Liver (tissue), 9 donors: Measurements from ENCODE around the gene TM9SF3. TPM values are rescaled to one million over a fixed set of nuclear protein-coding genes. Genes with fewer than 3 reads are reported as not detected.

Source experiments
- DNase-seq: peaks from one replicate; pipeline ENCODE4 v3.0.0-alpha.2; 2017; ENCODE audit warnings: low spot score
- H3K27ac ChIP-seq, 2 donors: one replicate each; pipeline ENCODE4 v1.7.0; 2013; ENCODE audit warnings: inconsistent platforms in 2 of 2, low read length in 2 of 2, control low read depth in 1 of 2, low read depth in 1 of 2, mild to moderate bottlenecking in 1 of 2
- H3K27me3 ChIP-seq, 4 donors: one replicate each; pipeline versions ENCODE4 v1.6.1 to v1.7.0; 2013; ENCODE audit warnings: low read length in 3 of 4, inconsistent platforms in 1 of 4, mild to moderate bottlenecking in 1 of 4, moderate library complexity in 1 of 4; ENCODE audit not compliant: control insufficient read depth in 4 of 4, insufficient read depth in 4 of 4
- H3K36me3 ChIP-seq, 4 donors: one replicate each; pipeline versions ENCODE4 v1.6.1 to v1.7.0; 2013; ENCODE audit warnings: low read length in 3 of 4, mild to moderate bottlenecking in 3 of 4, low read depth in 1 of 4, moderate library complexity in 1 of 4; ENCODE audit not compliant: control insufficient read depth in 4 of 4, insufficient read depth in 3 of 4
- H3K4me1 ChIP-seq, 4 donors: one replicate each; pipeline versions ENCODE4 v1.6.1 to v1.7.0; 2013; ENCODE audit warnings: low read length in 3 of 4, mild to moderate bottlenecking in 3 of 4, moderate library complexity in 1 of 4; ENCODE audit not compliant: control insufficient read depth in 4 of 4, insufficient read depth in 4 of 4
- H3K4me3 ChIP-seq, 3 donors: one replicate each; pipeline versions ENCODE4 v1.6.1 to v1.7.0; 2013; ENCODE audit warnings: low read length in 3 of 3, control low read depth in 1 of 3, low read depth in 1 of 3, mild to moderate bottlenecking in 1 of 3
- H3K9ac ChIP-seq, 2 donors: one replicate each; pipeline ENCODE4 v1.7.0; 2013; ENCODE audit warnings: low read length in 2 of 2, mild to moderate bottlenecking in 2 of 2, moderate library complexity in 2 of 2, control low read depth in 1 of 2, low read depth in 1 of 2
- H3K9me3 ChIP-seq, 4 donors: one replicate each; pipeline versions ENCODE4 v1.6.1 to v1.7.0; 2013; ENCODE audit warnings: low read length in 3 of 4; ENCODE audit not compliant: control insufficient read depth in 4 of 4
- CTCF ChIP-seq: fragments of 150-350 bp; IDR thresholded peaks from 2 replicates; pipeline ENCODE4 v1.5.1; 2017; ENCODE audit warnings: improper control_type of control experiment, low read depth, low read length; ENCODE audit not compliant: missing input control
- EGR1 ChIP-seq, 2 donors: IDR thresholded peaks; 2 replicates each; pipeline ENCODE4 v1.6.1; 2016 to 2018; ENCODE audit warnings: antibody characterized with exemption in 2 of 2, low read depth in 2 of 2
- FOXA1 ChIP-seq: IDR thresholded peaks from 2 replicates; pipeline ENCODE4 v1.6.1; 2016; ENCODE audit warnings: antibody characterized with exemption
- FOXA2 ChIP-seq: IDR thresholded peaks from 2 replicates; pipeline ENCODE4 v1.6.1; 2016; ENCODE audit warnings: antibody characterized with exemption
- GABPA ChIP-seq, 2 donors: IDR thresholded peaks in 1 of 2; conservative IDR thresholded peaks in 1 of 2; 2 replicates each; pipeline ENCODE4 v1.6.1; 2016; ENCODE audit warnings: antibody characterized with exemption in 2 of 2, mild to moderate bottlenecking in 1 of 2, moderate library complexity in 1 of 2
- HNF4A ChIP-seq, 2 donors: conservative IDR thresholded peaks; 2 replicates each; pipeline ENCODE4 v1.6.1; 2016; ENCODE audit warnings: antibody characterized with exemption in 2 of 2, mild to moderate bottlenecking in 2 of 2
- HNF4G ChIP-seq: IDR thresholded peaks from 2 replicates; pipeline ENCODE4 v1.6.1; 2016; ENCODE audit warnings: antibody characterized with exemption
- NR2F2 ChIP-seq: IDR thresholded peaks from 2 replicates; pipeline ENCODE4 v1.6.1; 2016; ENCODE audit warnings: antibody characterized with exemption
- RAD21 ChIP-seq, 2 donors: IDR thresholded peaks; 2 replicates each; pipeline ENCODE4 v1.6.1; 2016; ENCODE audit warnings: antibody characterized with exemption in 2 of 2, mild to moderate bottlenecking in 2 of 2
- REST ChIP-seq: IDR thresholded peaks from 2 replicates; pipeline ENCODE4 v1.6.1; 2016; ENCODE audit warnings: antibody characterized with exemption, mild to moderate bottlenecking
- RXRA ChIP-seq, 2 donors: IDR thresholded peaks; 2 replicates each; pipeline ENCODE4 v1.6.1; 2017 to 2018; ENCODE audit warnings: antibody characterized with exemption in 2 of 2, mild to moderate bottlenecking in 1 of 2
- SP1 ChIP-seq: IDR thresholded peaks from 2 replicates; pipeline ENCODE4 v1.6.1; 2018; ENCODE audit warnings: antibody characterized with exemption, mild to moderate bottlenecking
- TAF1 ChIP-seq: conservative IDR thresholded peaks from 2 replicates; pipeline ENCODE4 v1.6.1; 2016; ENCODE audit warnings: antibody characterized with exemption, mild to moderate bottlenecking
- YY1 ChIP-seq: IDR thresholded peaks from 2 replicates; pipeline ENCODE4 v1.6.1; 2016; ENCODE audit warnings: antibody characterized with exemption, mild to moderate bottlenecking
- ZBTB33 ChIP-seq: IDR thresholded peaks from 2 replicates; pipeline ENCODE4 v1.6.1; 2016; ENCODE audit warnings: antibody characterized with exemption
- WGBS: extraction: QIAGEN DNeasy Blood & Tissue Kit; methylation state at CpG from one replicate; pipeline ENCODE4 v1.1.7; 2013; 5-methylcytosine and 5-hydroxymethylcytosine counted together
- polyA plus RNA-seq, 2 donors: library from polyadenylated mRNA; stranded (reverse) in 1 of 2; unstranded in 1 of 2; fragments of 200-250 nt in 1 of 2; fragments of >200 nt in 1 of 2; fragmentation: Nextera tagmentation in 1 of 2; extraction: Ambion mirVana in 1 of 2; gene quantifications; one replicate each; pipeline versions ENCODE4 v1.2.1 to v1.2.3, GENCODE V29; 2013 to 2015
- total RNA-seq, 2 donors: library from RNA; depleted of rRNA; stranded (reverse); fragments of >200 nt; gene quantifications; one replicate each; pipeline ENCODE4 v1.2.3, GENCODE V29; 2014
- TF ChIP-seq, protein P1 (sequence below): IDR thresholded peaks from 2 replicates; pipeline ENCODE4 v1.6.1; 2016; ENCODE audit warnings: antibody characterized with exemption
- TF ChIP-seq, protein P2 (sequence below): IDR thresholded peaks from 2 replicates; pipeline ENCODE4 v1.6.1; 2016; ENCODE audit warnings: antibody characterized with exemption
- donor health status: healthy.
- donor health status: healthy.
- donor health status: healthy.
- donor health status: healthy.
- donor health status: healthy.

Gene TM9SF3
- total and polyA plus RNA-seq, 4 donors, result 20.5 to 115 (median 55.4) TPM

DNA sequence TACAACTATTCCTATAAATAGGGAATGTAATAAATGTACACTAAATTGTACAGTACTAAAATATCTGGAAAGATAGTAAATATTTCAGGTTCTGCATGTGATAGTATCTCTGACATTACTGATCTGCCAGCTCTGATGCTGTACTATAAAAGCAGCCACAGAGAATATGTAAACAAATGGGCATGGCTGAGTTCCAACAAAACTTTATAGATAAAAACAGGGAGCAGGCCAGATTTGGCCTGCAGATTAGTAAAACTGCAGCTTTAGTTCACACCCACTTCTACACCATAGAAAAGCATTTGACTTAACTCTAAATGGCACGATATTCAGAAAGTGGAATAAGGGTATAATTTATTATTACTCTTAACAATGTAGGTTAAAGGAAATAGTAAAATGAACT, 54.3 kb downstream of the TM9SF3 start:
- Histone ChIP-seq H3K4me3 (no peak overlapping the region), H3K27me3 (no peaks in the 10 kb centered on the region), H3K36me3 (peaks cover 9 to 43% (median 21%) of the 10 kb centered on the region in 4 donors), H3K4me1 (peaks cover 0 to 3% (median 0%) of the 10 kb centered on the region in 4 donors), H3K9ac (no peak overlapping the region), H3K9me3 (no peaks in the 10 kb centered on the region), H3K27ac (no peak overlapping the region)
- WGBS, result 76% methylated on average over 1 of the region's 1 CpG
- TF ChIP-seq, protein P1, sequence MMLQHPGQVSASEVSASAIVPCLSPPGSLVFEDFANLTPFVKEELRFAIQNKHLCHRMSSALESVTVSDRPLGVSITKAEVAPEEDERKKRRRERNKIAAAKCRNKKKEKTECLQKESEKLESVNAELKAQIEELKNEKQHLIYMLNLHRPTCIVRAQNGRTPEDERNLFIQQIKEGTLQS, result no peak
- TF ChIP-seq TAF1, result no peak
- no peak for TF ChIP-seq YY1
- no peak for TF ChIP-seq RXRA (IDR thresholded peaks at IDR 0.05)
- TF ChIP-seq FOXA1, result no peak
- TF ChIP-seq FOXA2, result no peak
- TF ChIP-seq GABPA (IDR thresholded peaks at IDR 0.05 in 1 of 2, conservative IDR thresholded peaks at IDR 0.05 in 1 of 2), result no peak
- TF ChIP-seq CTCF, result no peak
- no peak for TF ChIP-seq NR2F2
- TF ChIP-seq RAD21 (IDR thresholded peaks at IDR 0.05), result no peak
- no peak for TF ChIP-seq ZBTB33
- TF ChIP-seq, protein P2, sequence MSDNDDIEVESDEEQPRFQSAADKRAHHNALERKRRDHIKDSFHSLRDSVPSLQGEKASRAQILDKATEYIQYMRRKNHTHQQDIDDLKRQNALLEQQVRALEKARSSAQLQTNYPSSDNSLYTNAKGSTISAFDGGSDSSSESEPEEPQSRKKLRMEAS, result no peak
- no peak for TF ChIP-seq REST
- no peak for TF ChIP-seq HNF4A (conservative IDR thresholded peaks at IDR 0.05)
- TF ChIP-seq HNF4G, result no peak
- DNase-seq, result no peak

GRCh38 chr10:96529634-96530279, 57.1 kb downstream of the TM9SF3 start:
- Histone ChIP-seq H3K9me3 (no peaks in the 10 kb centered on the region), H3K27me3 (no peaks in the 10 kb centered on the region), H3K9ac (no peak overlapping the region), H3K4me3 (no peak overlapping the region), H3K4me1 (peaks cover 0 to 3% (median 0%) of the 10 kb centered on the region in 4 donors), H3K36me3 (peaks cover 15 to 59% (median 33%) of the 10 kb centered on the region in 4 donors), H3K27ac (no peak overlapping the region)
- WGBS, result 92% methylated on average over 6 of the region's 6 CpGs
- DNase-seq, result no peak
- no peak for TF ChIP-seq RAD21 (IDR thresholded peaks at IDR 0.05)
- no peak for TF ChIP-seq NR2F2
- TF ChIP-seq TAF1, result no peak
- TF ChIP-seq SP1, result no peak
- TF ChIP-seq YY1, result no peak
- no peak for TF ChIP-seq EGR1 (IDR thresholded peaks at IDR 0.05; ENCODE audit: low read depth in 2 of 2)
- no peak for TF ChIP-seq GABPA (IDR thresholded peaks at IDR 0.05 in 1 of 2, conservative IDR thresholded peaks at IDR 0.05 in 1 of 2)
- TF ChIP-seq CTCF, result no peak
- TF ChIP-seq HNF4A (conservative IDR thresholded peaks at IDR 0.05), result no peak
- no peak for TF ChIP-seq ZBTB33
- TF ChIP-seq, protein P1, result no peak
